ENCODE measurements around the gene SUPT4H1.

DNA sequence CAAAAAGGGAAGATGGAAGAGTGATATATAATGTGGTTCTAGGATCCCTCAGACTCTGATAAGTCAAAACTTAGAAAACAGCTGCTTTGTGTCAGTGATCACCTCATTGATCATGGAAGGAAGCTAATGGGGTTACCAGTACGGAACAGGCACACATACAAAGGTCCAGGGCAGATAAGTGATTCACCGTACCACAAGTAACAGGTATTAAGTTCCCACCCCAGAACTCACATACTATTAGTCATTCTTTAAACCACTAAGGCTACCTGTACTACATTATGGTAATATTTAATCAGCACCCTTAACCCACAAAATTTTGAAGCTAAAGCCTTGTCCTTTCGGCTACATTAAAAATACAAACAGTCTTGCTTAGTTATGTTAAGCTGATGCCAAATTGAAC is 48.0 kb upstream of the SUPT4H1 start:
- TF ChIP-seq ZNF274 (IDR thresholded peaks at IDR 0.05; ENCODE audit: low read depth, low read length) (no peak), YY1 (IDR thresholded peaks at IDR 0.05; ENCODE audit: insufficient read depth, insufficient read length) (no peak), SUZ12 (IDR thresholded peaks at IDR 0.05; ENCODE audit: extremely low read depth, insufficient read depth, insufficient read length) (no peak)
